Kidney epithelial cell (primary cell): ENCODE data around the gene BAHCC1. TPM values are rescaled to one million over a fixed set of nuclear protein-coding genes. Genes with fewer than 3 reads are reported as not detected.

Source experiments
- DNase-seq: peaks from one replicate; pipeline ENCODE4 v3.0.0-alpha.2; 2010; ENCODE audit warnings: low read depth
- H3K27me3 ChIP-seq: 2 replicates; pipeline ENCODE4 v1.6.0; 2011; ENCODE audit warnings: low read length; ENCODE audit not compliant: control insufficient read depth, insufficient read depth
- H3K36me3 ChIP-seq: 2 replicates; pipeline ENCODE4 v1.5.1; 2011; ENCODE audit warnings: low read length; ENCODE audit not compliant: control insufficient read depth, insufficient read depth
- H3K4me3 ChIP-seq: 2 replicates; pipeline ENCODE4 v1.5.1; 2011; ENCODE audit warnings: low read depth, mild to moderate bottlenecking, control low read depth, low read length
- total RNA-seq: library from RNA; depleted of rRNA; stranded (reverse); fragments of >200 nt; gene quantifications from 2 replicates; pipeline ENCODE4 v1.2.3, GENCODE V29; 2015
- TF ChIP-seq, protein P1 (sequence below): IDR thresholded peaks from 2 replicates; pipeline ENCODE4 v1.5.1; 2011; ENCODE audit warnings: mild to moderate bottlenecking, moderate library complexity, low read length, control low read depth, inconsistent platforms; ENCODE audit not compliant: insufficient read depth, poor library complexity, severe bottlenecking

BAHCC1 gene
- total RNA-seq, 1 donor from 2014 or later: 6.6 TPM

DNA sequence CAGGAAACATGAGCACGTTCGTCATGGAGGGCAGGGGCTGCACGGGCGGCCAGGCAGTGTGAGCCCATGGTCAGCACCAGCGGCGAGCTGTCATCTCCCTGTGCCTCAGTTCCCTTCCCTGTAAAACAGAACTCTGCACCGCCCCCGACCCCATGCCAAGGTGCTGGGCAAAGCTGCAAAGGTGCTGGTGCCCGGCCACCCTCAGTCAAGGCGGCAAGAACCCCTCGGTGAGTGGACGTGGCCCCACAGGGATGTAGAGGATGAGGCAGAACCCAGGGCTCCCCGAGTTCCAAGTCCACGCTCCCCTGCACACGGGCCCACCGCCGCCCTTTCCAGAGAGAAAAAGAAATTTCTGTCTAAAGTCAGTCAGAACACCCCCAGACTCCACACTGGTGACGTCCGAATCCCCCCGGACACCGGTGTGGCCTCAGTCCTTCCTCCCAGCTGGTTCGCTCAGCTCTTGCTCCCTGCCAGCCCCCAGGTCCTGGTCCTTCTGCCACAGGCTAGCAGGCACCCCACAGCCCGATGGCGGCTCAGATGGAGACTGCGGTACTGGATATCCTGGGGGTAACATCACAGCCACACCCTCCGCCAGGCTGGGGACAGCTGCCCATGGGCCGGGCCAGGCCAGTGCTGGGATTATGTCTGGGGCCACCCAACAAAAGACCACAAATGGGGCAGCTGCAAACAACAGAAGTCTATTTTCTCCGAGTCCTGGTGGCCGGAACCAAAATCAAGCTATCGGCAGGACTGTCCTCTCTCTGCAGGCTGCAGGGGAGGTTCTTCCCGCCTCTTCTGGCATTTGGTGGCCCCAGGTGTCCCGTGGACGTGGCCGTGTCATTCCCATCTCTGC is 14.4 kb upstream of the BAHCC1 start:
- Histone ChIP-seq H3K36me3 (no peaks in the 10 kb centered on the region), H3K27me3 (peaks cover 19% of the 10 kb centered on the region), H3K4me3 (no peak overlapping the region)
- TF ChIP-seq, protein P1, sequence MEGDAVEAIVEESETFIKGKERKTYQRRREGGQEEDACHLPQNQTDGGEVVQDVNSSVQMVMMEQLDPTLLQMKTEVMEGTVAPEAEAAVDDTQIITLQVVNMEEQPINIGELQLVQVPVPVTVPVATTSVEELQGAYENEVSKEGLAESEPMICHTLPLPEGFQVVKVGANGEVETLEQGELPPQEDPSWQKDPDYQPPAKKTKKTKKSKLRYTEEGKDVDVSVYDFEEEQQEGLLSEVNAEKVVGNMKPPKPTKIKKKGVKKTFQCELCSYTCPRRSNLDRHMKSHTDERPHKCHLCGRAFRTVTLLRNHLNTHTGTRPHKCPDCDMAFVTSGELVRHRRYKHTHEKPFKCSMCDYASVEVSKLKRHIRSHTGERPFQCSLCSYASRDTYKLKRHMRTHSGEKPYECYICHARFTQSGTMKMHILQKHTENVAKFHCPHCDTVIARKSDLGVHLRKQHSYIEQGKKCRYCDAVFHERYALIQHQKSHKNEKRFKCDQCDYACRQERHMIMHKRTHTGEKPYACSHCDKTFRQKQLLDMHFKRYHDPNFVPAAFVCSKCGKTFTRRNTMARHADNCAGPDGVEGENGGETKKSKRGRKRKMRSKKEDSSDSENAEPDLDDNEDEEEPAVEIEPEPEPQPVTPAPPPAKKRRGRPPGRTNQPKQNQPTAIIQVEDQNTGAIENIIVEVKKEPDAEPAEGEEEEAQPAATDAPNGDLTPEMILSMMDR: no peak
- no peak for DNase-seq

DNA sequence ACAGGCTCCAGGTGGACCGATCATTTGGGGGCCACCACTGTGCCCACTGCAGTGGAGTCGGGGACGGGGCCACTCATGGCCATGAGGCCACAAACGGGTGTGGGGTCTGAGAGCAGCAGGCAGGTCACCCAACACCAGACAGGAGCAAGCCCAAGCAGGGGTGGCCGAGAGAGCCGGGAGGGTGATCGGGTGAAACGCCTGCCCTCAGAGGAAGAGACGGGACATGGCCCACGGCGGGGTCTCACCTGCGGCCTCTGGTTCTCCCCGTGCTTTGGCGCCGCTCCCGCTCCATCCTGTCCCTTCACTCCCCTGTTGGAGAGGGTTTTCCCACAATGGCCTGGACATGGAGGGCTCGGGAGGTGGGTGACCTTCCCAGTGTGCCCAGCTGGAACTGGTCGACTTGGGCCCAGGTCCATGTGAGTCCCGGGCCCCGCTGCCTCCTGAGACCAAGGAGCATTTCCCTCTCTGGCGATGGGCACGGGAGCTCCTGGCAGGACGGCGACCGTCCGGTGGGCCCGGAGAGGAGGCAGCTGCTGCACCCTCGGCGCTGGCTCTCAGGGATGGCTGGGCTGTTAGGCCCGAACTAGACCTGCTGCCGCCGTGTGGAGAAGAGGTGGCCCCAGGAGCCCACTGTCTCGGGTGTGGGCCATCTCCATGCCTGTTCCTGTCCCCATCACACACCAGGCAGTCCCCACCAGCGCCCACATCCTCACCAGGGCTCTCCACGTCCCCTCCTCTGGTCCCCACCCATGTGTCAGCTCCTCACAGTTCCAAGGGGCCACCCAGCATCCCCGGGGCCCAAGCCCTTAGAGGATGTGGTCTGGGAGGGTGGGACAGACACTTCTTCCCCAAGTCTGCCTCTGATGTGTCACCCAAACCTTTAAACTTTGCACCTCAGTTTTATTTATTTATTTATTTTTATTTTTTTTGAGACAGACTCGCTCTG is 13.4 kb upstream of the BAHCC1 start:
- H3K27me3 ChIP-seq: peaks cover 19% of the 10 kb centered on the region
- no peak overlapping the region for H3K4me3 ChIP-seq
- H3K36me3 ChIP-seq: no peaks in the 10 kb centered on the region
- TF ChIP-seq, protein P1: no peak
- DNase-seq: no peak

DNA sequence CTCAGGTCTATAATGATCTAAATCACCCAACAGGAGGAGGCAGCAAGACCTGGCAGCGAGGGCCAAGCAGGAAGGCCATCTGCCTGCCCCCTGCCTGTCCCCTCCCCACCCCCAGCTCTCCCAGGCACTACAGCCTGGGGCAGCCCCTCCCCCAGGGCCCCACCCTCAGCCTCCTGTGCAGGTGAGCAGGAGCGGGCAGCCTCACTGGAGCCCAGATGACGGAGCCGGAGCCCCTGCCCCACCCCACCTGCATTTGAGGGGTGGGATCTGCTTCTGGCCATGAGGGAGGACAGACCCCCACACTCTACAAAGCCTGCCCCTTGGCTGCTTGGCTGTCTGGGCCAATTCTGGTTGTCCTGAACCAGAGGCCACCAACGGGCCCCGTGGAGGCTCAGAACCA is 12.4 kb upstream of the BAHCC1 start:
- DNase-seq: no peak

DNA sequence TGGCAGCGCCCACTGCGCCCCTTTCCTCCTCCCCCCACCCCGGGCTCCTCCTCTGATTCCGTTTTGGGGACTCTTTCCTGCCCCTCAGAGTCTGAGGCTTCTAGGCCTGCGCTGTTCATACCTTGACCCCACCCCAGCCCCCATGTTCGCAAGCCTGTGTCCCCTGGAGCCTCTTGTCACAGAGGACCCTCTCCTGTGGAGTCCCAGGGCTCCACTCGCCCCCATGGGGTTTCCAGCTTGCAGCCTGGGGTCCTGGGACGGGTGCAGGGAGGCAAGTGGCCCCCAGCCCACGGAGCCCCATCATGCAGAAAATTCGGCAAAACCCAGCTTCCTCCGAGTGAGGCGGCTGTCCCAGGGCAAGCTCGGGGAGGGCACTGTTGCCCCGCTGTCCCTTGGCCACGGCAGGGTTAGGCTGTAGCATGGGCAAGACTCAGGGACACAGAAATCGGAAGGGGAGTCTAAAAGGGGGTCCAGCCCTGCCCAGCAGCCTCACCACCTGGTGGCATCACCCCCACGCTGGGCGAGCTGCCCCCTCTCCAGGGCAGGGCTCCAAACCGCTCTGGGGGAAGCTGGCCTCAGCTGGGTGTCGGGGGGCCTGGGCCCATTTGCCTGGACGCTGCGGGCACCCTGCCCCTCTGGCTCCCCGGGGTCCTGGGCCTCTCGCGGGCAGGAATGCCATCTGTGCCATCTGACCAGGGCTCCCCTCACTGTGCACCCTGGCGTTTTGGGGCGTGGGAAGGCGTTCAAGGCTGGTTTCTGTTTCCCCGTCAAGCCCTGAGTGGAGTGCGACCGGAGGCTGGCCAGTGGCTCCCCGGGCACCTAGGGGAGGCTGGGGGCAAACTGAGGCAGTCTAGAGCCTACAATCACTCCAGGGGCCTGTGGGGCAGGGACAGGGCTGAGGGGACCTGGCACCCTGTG is 11.5 kb upstream of the BAHCC1 start:
- Histone ChIP-seq H3K36me3 (no peaks in the 10 kb centered on the region), H3K27me3 (peaks cover 17% of the 10 kb centered on the region), H3K4me3 (no peak overlapping the region)
- no peak for DNase-seq
- TF ChIP-seq, protein P1: no peak

More for the DNA sequence above, 12.4 kb upstream of the BAHCC1 start:
- Histone ChIP-seq H3K36me3 (no peaks in the 10 kb centered on the region), H3K4me3 (no peak overlapping the region), H3K27me3 (peaks cover 19% of the 10 kb centered on the region)
- TF ChIP-seq, protein P1: no peak

DNA sequence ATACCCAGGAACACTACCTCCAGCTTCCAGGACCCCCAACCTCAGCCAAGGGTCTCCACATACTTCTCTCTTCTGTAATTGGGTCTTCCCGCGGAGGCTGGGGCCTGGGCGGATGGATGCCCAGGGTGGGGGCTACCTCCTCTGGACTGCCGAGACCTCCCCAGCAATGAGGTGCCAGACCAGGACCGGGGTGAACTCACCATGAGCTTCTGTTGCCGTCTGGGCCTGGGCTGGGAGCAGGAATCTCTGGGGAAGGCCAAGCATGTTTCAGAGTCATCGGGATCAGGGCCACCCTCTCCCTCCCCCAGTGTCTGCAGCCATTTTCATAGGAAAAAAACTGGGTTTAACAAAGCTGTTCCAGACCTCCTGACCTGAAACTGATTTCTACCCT is 10.3 kb upstream of the BAHCC1 start:
- Histone ChIP-seq H3K4me3 (no peak overlapping the region), H3K27me3 (peaks cover 12% of the 10 kb centered on the region), H3K36me3 (no peaks in the 10 kb centered on the region)
- no peak for DNase-seq
- TF ChIP-seq, protein P1: no peak
